HepG2 (cell line): ENCODE measurements around the gene TAF8.

Experiments
- TARDBP ChIP-seq: sonication (generic); formaldehyde crosslinking; IDR thresholded peaks from 2 replicates; pipeline ENCODE4 v1.8.0; 2022; ENCODE audit warnings: mild to moderate bottlenecking, missing genetic modification reagents
- USF2 ChIP-seq, 2 experiments: sonication (generic) in 1 of 2; formaldehyde crosslinking in 1 of 2; IDR thresholded peaks; 2 replicates each; pipeline versions ENCODE4 v1.5.1 to v1.6.1; 2011 to 2020; ENCODE audit warnings: borderline replicate concordance in 1 of 2, low read depth in 1 of 2, low read length in 1 of 2, mild to moderate bottlenecking in 1 of 2, missing genetic modification reagents in 1 of 2, moderate library complexity in 1 of 2
- ZNF441 ChIP-seq: sonication (generic); formaldehyde crosslinking; IDR thresholded peaks from 2 replicates; pipeline ENCODE4 v1.7.0; 2021; ENCODE audit warnings: missing genetic modification reagents, borderline replicate concordance

GRCh38 chr6:42120895-42121865 is 70.9 kb downstream of the TAF8 start:
- TF ChIP-seq ZNF441 (CRISPR knock-in tag) (no peak), TARDBP (CRISPR knock-in tag) (no peak), USF2 (IDR thresholded peaks at IDR 0.05; ENCODE audit: low read depth, low read length) (no peak), USF2 (CRISPR knock-in tag; IDR thresholded peaks at IDR 0.05; ENCODE audit: borderline replicate concordance) (no peak)
